HG02571 (cell line): ENCODE measurements around the gene JADE2.
A peak's percentile ranks its signal among the peaks of the same experiment; 100 is the strongest.

ENCODE experiments used
- ATAC-seq: cut with Tn5 transposase; IDR thresholded peaks from one replicate; pipeline ENCODE4 v1.9.1; 2021; ENCODE audit warnings: mild to moderate bottlenecking, moderate library complexity; ENCODE audit not compliant: unreplicated experiment

JADE2 gene

GRCh38 chr5:134529460-134529859 is 4.0 kb downstream of the JADE2 start:
- ATAC-seq, result no peak

GRCh38 chr5:134530301-134531077 is 5.0 kb downstream of the JADE2 start:
- ATAC-seq, result no peak

DNA sequence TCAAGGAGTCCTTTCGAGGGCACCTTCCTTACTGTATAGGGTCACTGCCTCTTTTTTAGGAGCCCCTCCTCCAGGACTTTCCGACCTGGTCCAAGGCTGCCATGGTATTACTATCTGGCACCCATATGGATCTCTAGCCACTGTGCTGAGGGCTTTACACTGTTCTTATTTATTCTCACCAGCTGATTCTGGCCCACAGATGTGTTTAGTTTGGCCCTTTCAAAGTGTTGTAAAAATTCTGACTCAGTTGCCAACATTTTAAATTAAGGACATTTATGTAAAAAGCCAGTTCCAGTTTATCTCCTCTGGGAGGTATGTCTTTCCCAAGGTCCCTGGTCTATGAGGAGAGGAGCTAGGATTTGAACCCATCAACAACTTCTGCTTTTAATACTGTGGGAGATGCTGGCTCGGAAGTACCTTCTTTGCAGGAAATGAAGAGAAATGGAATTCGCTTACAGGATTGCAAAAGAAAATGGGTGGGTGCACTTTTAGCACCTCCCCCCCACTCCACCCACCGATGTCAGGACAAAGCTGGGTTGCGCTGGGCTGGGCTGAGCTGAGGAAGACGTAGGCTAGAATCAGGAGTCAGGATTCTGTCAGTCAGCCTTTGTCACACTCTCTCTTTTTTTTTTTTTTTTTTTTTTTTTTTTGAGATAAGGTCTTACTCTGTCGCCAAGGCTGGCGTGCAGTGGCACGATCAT is 7.8 kb downstream of the JADE2 start:
- ATAC-seq, result no peak

- ATAC-seq, result no peak
These were observed 8.7 kb downstream of the JADE2 start for GRCh38 chr5:134534058-134534725.

GRCh38 chr5:134534726-134535110 is 9.2 kb downstream of the JADE2 start:
- ATAC-seq, result no peak

DNA sequence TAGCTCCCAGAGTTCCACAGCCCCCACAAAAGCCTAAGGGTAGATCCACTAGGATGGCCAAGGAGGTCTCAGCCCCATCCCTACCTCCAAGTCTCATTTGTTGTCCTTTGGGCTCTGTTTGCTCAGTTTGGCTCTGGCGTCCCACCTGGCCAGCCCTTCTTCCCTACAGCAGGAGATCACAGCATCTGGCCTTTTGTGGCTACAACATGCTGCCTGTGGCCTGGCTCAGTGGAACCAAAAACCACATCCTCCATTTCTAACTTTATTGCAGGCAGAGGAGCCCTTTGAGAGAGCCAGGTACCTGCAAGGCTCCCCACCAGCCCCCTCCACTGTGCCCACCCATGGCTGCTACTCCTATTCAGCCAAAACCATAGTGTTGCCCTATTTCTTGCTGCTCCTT is 11.4 kb downstream of the JADE2 start:
- no peak for ATAC-seq

- ATAC-seq, result no peak
These were observed 11.8 kb downstream of the JADE2 start for GRCh38 chr5:134537297-134537696.

DNA sequence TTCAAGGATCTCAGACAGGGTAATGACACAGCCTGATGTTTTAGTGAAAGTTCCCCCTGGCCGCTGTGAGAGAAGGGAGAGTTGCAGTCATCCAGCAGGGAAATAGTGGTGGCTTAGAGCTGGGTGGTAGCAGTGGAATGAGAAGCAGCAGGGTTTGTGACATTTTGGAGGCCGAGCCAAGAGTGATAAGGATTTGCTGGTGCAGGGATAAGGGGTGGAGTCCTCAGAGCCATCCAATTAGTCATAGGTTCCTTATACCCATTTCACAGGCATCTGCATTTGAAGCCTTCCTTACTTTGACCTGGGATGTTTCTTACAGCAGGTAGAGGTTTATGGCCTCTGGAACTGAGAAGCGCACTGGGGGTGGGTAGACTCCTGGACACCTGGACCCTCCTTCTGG is 12.8 kb downstream of the JADE2 start:
- no peak for ATAC-seq

DNA sequence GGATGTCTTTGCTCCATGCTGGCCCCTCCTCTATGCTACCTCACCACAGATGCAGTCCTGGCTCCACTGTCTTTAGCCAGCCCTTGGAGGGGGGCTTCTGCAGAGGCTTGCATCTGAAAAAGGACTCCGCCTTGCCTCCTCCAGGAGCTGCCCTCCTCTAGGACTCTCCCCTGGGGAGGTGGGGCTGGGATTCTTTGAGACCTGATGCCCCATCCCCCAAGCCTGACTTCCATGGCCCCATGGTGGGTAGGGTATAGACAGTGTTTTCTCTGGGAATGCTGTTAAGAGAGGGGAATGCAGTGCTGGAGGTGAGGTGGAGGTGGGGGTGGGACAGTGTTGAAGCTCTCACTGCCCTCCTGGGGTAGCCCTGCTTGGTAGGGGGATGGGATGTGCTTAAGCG is 14.3 kb downstream of the JADE2 start:
- no peak for ATAC-seq

GRCh38 chr5:134540747-134541733 is 15.6 kb downstream of the JADE2 start:
- ATAC-seq, result no peak

- ATAC-seq, result no peak
These were observed 16.4 kb downstream of the JADE2 start for GRCh38 chr5:134541736-134542376.

DNA sequence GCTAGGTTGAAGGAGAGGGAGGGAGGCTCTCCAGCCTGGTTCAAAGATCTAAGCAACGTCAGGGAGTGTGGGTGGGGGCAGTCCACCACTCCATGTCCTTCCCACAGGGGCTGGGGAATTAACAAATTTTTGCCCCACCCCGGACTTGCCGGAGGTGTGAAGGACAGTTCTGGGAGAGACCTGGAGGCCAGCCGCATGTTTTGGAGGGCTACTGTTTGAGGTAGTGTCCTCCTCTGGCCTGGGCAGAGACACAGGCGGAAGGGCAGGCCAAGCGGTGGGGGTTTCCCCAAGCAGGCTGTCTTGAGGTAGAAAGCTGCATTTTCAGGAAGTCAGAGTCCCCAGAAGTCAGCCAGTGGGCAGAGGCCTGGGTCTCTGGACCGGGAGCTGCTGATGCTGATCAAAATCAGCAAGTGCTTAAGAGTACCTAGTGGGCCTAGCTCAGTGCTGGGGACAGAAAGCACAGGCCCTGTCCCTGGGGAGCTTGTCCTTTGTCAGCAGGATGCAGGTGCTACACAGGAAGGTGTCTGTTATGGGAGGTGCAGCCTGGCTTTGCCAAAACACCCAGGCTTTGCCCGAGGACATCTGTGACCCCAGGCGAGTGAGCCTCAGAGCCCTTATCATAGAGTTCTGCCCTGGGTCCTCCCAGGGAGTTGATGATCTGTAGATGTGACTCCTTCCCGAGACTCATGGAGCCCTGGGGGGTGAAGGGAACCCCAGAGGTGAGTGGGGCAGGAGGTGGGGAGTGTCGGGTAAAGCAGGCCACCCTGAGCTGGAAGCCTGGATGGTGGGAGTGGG is 18.5 kb downstream of the JADE2 start:
- ATAC-seq, result peak; percentile 49

- no peak for ATAC-seq
These were observed 19.8 kb downstream of the JADE2 start for GRCh38 chr5:134545070-134545868.

DNA sequence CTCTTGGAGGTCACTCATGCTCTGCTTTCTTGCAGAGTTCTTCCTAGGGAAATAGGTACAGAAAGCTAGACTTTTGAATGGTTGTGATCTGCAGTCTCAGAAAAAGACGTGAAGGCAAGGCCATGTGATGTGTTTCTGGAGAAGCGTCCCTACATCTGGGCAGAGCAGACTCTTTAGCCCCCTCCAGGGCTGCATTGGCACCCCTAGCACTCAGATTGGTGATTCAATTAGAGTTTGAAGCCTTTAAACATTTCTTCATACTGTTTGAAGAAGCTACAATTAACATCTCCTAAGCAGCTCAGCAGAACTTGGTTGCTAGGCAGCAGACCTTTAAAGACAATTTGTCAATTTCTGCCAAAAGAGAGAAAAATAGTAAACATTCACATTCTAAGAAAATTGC is 21.6 kb downstream of the JADE2 start:
- ATAC-seq, result no peak

DNA sequence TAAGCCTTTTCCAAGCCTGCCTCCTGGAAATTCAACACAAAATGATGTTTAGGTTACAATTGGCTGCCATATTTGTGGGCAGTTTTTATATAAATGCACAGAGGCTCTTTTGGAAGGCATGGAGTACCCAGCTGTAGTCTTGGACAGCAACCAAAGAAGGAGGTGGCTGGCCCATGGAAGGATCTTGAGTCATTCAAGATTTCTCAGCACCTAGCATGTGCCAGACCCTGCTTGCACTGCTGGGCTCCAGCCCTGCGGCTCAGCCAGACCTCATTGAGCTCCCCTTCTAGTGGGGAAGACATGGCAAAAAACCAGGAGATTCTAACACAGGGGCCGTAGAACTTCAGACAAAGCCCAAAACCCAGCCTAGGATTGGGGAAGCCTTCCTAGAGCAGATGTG is 22.1 kb downstream of the JADE2 start:
- ATAC-seq, result no peak

- no peak for ATAC-seq
These were observed 22.7 kb downstream of the JADE2 start for GRCh38 chr5:134547999-134548658.

DNA sequence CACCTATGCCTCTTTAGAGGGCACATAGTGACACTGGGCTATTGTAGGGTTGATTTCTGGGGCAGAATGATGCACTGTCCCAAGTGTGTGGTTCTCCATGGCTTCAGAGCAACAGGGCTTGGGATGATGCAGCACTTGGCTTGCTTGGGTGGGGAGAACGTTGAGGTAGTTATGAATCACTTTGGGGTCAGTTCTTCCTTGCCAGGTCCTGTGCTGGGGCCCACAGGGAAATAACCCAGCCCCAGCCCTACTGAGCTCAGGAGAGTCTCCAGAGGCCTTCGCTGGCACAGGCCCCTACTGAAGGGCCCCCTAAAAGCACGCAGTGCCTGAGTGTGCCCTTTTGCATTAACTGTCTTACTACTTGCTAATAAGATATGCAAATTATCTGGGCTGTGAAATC is 24.2 kb downstream of the JADE2 start:
- no peak for ATAC-seq
